ENCODE data around the gene SLC28A3.
A peak's percentile ranks its signal among the peaks of the same experiment; 100 is the strongest.
"Not testable (repeated sequence)": the region's sequence is repeated elsewhere in the genome, so short reads cannot be mapped to it uniquely, and the experiment has no call there.

SLC28A3 gene

GRCh38 chr9:84340535-84340934 is at the start of gene SLC28A3:
Gene SLC28A3 (minus strand): TSS chr9:84340758. CDS start chr9:84340633, 125 bp downstream.
- DNase-seq: no peak
- in situ Hi-C loops (cut with MboI; ENCODE audit: low pct_unique_long_range_greater_than_20kb, low sequenced_read_pairs): no loop called here

GRCh38 chr9:84390254-84390653 is 49.7 kb upstream of the SLC28A3 start:
- DNase-seq; in situ Hi-C loops (cut with MboI; ENCODE audit: low pct_unique_long_range_greater_than_20kb, low sequenced_read_pairs): not testable (repeated sequence)

- no peak for DNase-seq
- in situ Hi-C loops (cut with MboI; ENCODE audit: low pct_unique_long_range_greater_than_20kb, low sequenced_read_pairs): no loop called here
Measured at GRCh38 chr9:84387821-84388220, 47.3 kb upstream of the SLC28A3 start.

- no peak for DNase-seq
- in situ Hi-C loops (cut with MboI; ENCODE audit: low pct_unique_long_range_greater_than_20kb, low sequenced_read_pairs): no loop called here
Measured at GRCh38 chr9:84386753-84387152, 46.2 kb upstream of the SLC28A3 start.

GRCh38 chr9:84385386-84386040 is 45.0 kb upstream of the SLC28A3 start:
- DNase-seq: no peak
- in situ Hi-C loops (cut with MboI; ENCODE audit: low pct_unique_long_range_greater_than_20kb, low sequenced_read_pairs): no loop called here

GRCh38 chr9:84384617-84385016 is 44.1 kb upstream of the SLC28A3 start:
- in situ Hi-C loops (cut with MboI; ENCODE audit: low pct_unique_long_range_greater_than_20kb, low sequenced_read_pairs): no loop called here

GRCh38 chr9:84383178-84383577 is 42.6 kb upstream of the SLC28A3 start:
- no peak for DNase-seq
- in situ Hi-C loops (cut with MboI; ENCODE audit: low pct_unique_long_range_greater_than_20kb, low sequenced_read_pairs): no loop called here

More at GRCh38 chr9:84384617-84385016, 44.1 kb upstream of the SLC28A3 start:
- no peak for DNase-seq

- DNase-seq: no peak
- in situ Hi-C loops (cut with MboI; ENCODE audit: low pct_unique_long_range_greater_than_20kb, low sequenced_read_pairs): no loop called here
Measured at GRCh38 chr9:84382720-84383119, 42.2 kb upstream of the SLC28A3 start.

- in situ Hi-C loops (cut with MboI; ENCODE audit: low pct_unique_long_range_greater_than_20kb, low sequenced_read_pairs): no loop called here
- no peak for DNase-seq
Measured at GRCh38 chr9:84381508-84381907, 41.0 kb upstream of the SLC28A3 start.

- in situ Hi-C loops (cut with MboI; ENCODE audit: low pct_unique_long_range_greater_than_20kb, low sequenced_read_pairs): no loop called here
Measured at GRCh38 chr9:84379740-84380139, 39.2 kb upstream of the SLC28A3 start.

GRCh38 chr9:84375954-84376353 is 35.4 kb upstream of the SLC28A3 start:
- in situ Hi-C loops (cut with MboI; ENCODE audit: low pct_unique_long_range_greater_than_20kb, low sequenced_read_pairs): no loop called here

More at GRCh38 chr9:84379740-84380139, 39.2 kb upstream of the SLC28A3 start:
- DNase-seq: no peak

GRCh38 chr9:84374516-84374915 is 34.0 kb upstream of the SLC28A3 start:
- in situ Hi-C loops (cut with MboI; ENCODE audit: low pct_unique_long_range_greater_than_20kb, low sequenced_read_pairs): no loop called here
- DNase-seq: no peak

More at GRCh38 chr9:84375954-84376353, 35.4 kb upstream of the SLC28A3 start:
- no peak for DNase-seq

- DNase-seq: no peak
- in situ Hi-C loops (cut with MboI; ENCODE audit: low pct_unique_long_range_greater_than_20kb, low sequenced_read_pairs): no loop called here
Measured at GRCh38 chr9:84374013-84374412, 33.5 kb upstream of the SLC28A3 start.

- DNase-seq: peak; percentile 28
- in situ Hi-C loops (cut with MboI; ENCODE audit: low pct_unique_long_range_greater_than_20kb, low sequenced_read_pairs): no loop called here
Measured at GRCh38 chr9:84371737-84372136, 31.2 kb upstream of the SLC28A3 start.

GRCh38 chr9:84368601-84369000 is 28.0 kb upstream of the SLC28A3 start:
- no peak for DNase-seq

GRCh38 chr9:84367726-84368125 is 27.2 kb upstream of the SLC28A3 start:
- not testable (repeated sequence) for DNase-seq

More at GRCh38 chr9:84368601-84369000, 28.0 kb upstream of the SLC28A3 start:
- in situ Hi-C loops (cut with MboI; ENCODE audit: low pct_unique_long_range_greater_than_20kb, low sequenced_read_pairs): no loop called here

GRCh38 chr9:84366683-84367082 is 26.1 kb upstream of the SLC28A3 start:
- in situ Hi-C loops (cut with MboI; ENCODE audit: low pct_unique_long_range_greater_than_20kb, low sequenced_read_pairs): no loop called here
- no peak for DNase-seq

More at GRCh38 chr9:84367726-84368125, 27.2 kb upstream of the SLC28A3 start:
- in situ Hi-C loops (cut with MboI; ENCODE audit: low pct_unique_long_range_greater_than_20kb, low sequenced_read_pairs): not testable (repeated sequence)

- DNase-seq: peak; percentile 12
Measured at GRCh38 chr9:84364894-84365490, 24.4 kb upstream of the SLC28A3 start.

GRCh38 chr9:84361645-84362044 is 21.1 kb upstream of the SLC28A3 start:
- DNase-seq: no peak
- in situ Hi-C loops (cut with MboI; ENCODE audit: low pct_unique_long_range_greater_than_20kb, low sequenced_read_pairs): no loop called here

More at GRCh38 chr9:84364894-84365490, 24.4 kb upstream of the SLC28A3 start:
- in situ Hi-C loops (cut with MboI; ENCODE audit: low pct_unique_long_range_greater_than_20kb, low sequenced_read_pairs): not testable (repeated sequence)

GRCh38 chr9:84357275-84357674 is 16.7 kb upstream of the SLC28A3 start:
- in situ Hi-C loops (cut with MboI; ENCODE audit: low pct_unique_long_range_greater_than_20kb, low sequenced_read_pairs): no loop called here
- no peak for DNase-seq

GRCh38 chr9:84354035-84354434 is 13.5 kb upstream of the SLC28A3 start:
- in situ Hi-C loops (cut with MboI; ENCODE audit: low pct_unique_long_range_greater_than_20kb, low sequenced_read_pairs): no loop called here
- DNase-seq: no peak

Data from KBM-7 (cell line).